DLD1 (cell line): Measurements from ENCODE around the gene CSTA.
"Not testable (repeated sequence)": the region's sequence is repeated elsewhere in the genome, so short reads cannot be mapped to it uniquely, and the experiment has no call there.

Experiments
- in situ Hi-C: cut with HindIII; loops from 2 replicates; pipeline ENCODE4 v1.10.0; 2017; ENCODE audit warnings: low sequenced_read_pairs

CSTA gene

GRCh38 chr3:122318620-122319019 lies 6.4 kb upstream of the CSTA start:
- in situ Hi-C loops = no loop called here

- in situ Hi-C loops = no loop called here
These were observed 2.7 kb upstream of the CSTA start for GRCh38 chr3:122322095-122323075.

- in situ Hi-C loops = no loop called here
These were observed 721 bp downstream of the CSTA start for GRCh38 chr3:122325769-122326168.

- in situ Hi-C loops = no loop called here
These were observed 6.8 kb downstream of the CSTA start for GRCh38 chr3:122331886-122332285.

- in situ Hi-C loops = no loop called here
These were observed 7.5 kb downstream of the CSTA start for GRCh38 chr3:122332551-122332950.

GRCh38 chr3:122342803-122343202 lies 17.8 kb downstream of the CSTA start:
- in situ Hi-C loops = no loop called here

- in situ Hi-C loops = no loop called here
These were observed 18.6 kb downstream of the CSTA start for GRCh38 chr3:122343654-122344053.

- in situ Hi-C loops = no loop called here
These were observed 24.1 kb downstream of the CSTA start for GRCh38 chr3:122349171-122349570.

GRCh38 chr3:122350814-122351418 lies 25.9 kb downstream of the CSTA start:
- in situ Hi-C loops = no loop called here

- in situ Hi-C loops = no loop called here
These were observed 26.6 kb downstream of the CSTA start for GRCh38 chr3:122351612-122352011.

- in situ Hi-C loops = no loop called here
These were observed 28.2 kb downstream of the CSTA start for GRCh38 chr3:122353215-122353614.

GRCh38 chr3:122353893-122354401 lies 28.9 kb downstream of the CSTA start:
- in situ Hi-C loops = no loop called here

GRCh38 chr3:122355612-122356011 lies 30.6 kb downstream of the CSTA start:
- in situ Hi-C loops = no loop called here

- in situ Hi-C loops = no loop called here
These were observed 31.4 kb downstream of the CSTA start for GRCh38 chr3:122356402-122356801.

GRCh38 chr3:122357828-122358702 lies 33.0 kb downstream of the CSTA start:
- in situ Hi-C loops = no loop called here

GRCh38 chr3:122358703-122359032 lies 33.6 kb downstream of the CSTA start:
- in situ Hi-C loops = no loop called here

- in situ Hi-C loops = no loop called here
These were observed 37.0 kb downstream of the CSTA start for GRCh38 chr3:122362026-122362425.

- in situ Hi-C loops = no loop called here
These were observed 39.4 kb downstream of the CSTA start for GRCh38 chr3:122364490-122364889.

GRCh38 chr3:122365073-122365472 lies 40.0 kb downstream of the CSTA start:
- in situ Hi-C loops = no loop called here

GRCh38 chr3:122365582-122366378 lies 40.7 kb downstream of the CSTA start:
- in situ Hi-C loops = not testable (repeated sequence)
